Stimulated activated naive CD8-positive, alpha-beta T cell treated with anti-CD3 and anti-CD28 coated beads, Interleukin-15, Interleukin-2, amounts not matched to agents 100 U/mL and 50 U/mL, for 24 hours (primary cell): Measurements from ENCODE around the gene POU2F2.

Source experiments
- ATAC-seq: fragments of 150-1000 bp; cut with Tn5 transposase; one replicate; pipeline ENCODE4 v1.10.0; 2021
- DNase-seq: peaks from one replicate; pipeline ENCODE4 v3.0.0; 2021

Gene POU2F2

DNA sequence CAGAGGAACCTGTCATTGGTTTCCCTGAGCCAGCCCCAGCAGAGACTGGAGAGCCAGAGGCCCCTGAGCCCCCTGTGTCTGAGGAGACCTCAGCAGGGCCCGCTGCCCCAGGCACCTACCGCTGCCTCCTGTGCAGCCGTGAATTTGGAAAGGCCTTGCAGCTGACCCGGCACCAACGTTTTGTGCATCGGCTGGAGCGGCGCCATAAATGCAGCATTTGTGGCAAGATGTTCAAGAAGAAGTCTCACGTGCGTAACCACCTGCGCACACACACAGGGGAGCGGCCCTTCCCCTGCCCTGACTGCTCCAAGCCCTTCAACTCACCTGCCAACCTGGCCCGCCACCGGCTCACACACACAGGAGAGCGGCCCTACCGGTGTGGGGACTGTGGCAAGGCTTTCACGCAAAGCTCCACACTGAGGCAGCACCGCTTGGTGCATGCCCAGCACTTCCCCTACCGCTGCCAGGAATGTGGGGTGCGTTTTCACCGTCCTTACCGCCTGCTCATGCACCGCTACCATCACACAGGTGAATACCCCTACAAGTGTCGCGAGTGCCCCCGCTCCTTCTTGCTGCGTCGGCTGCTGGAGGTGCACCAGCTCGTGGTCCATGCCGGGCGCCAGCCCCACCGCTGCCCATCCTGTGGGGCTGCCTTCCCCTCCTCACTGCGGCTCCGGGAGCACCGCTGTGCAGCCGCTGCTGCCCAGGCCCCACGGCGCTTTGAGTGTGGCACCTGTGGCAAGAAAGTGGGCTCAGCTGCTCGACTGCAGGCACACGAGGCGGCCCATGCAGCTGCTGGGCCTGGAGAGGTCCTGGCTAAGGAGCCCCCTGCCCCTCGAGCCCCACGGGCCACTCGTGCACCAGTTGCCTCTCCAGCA is 52.1 kb downstream of the POU2F2 start:
- no peak for ATAC-seq
- DNase-seq = no peak

DNA sequence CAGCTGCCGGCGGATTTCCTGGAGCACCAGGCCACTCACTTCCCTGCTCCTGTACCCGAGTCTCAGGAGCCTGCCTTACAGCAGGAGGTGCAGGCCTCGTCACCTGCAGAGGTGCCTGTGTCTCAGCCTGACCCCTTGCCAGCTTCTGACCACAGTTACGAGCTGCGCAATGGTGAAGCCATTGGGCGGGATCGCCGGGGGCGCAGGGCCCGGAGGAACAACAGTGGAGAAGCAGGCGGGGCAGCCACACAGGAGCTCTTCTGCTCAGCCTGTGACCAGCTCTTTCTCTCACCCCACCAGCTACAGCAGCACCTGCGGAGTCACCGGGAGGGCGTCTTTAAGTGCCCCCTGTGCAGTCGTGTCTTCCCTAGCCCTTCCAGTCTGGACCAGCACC is 53.0 kb downstream of the POU2F2 start:
- ATAC-seq (no peak), DNase-seq (no peak)

DNA sequence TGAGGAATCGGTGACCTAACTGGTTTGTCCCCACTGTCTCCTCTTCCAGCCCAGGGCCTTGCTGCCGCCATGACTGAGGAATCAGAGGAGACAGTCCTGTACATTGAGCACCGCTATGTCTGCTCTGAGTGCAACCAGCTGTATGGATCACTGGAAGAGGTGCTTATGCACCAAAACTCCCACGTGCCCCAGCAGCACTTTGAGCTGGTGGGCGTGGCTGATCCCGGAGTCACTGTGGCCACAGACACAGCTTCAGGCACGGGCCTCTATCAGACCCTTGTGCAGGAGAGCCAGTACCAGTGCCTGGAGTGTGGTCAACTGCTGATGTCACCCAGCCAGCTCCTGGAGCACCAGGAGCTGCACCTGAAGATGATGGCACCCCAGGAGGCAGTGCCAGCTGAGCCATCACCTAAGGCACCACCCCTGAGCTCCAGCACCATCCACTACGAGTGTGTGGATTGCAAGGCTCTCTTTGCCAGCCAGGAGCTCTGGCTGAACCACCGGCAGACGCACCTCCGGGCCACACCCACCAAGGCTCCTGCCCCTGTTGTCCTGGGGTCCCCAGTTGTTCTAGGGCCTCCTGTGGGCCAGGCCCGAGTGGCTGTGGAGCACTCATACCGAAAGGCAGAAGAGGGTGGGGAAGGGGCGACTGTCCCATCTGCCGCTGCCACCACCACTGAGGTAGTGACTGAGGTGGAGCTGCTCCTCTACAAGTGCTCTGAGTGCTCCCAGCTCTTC is 53.5 kb downstream of the POU2F2 start:
- ATAC-seq (no peak), DNase-seq (no peak)

DNA sequence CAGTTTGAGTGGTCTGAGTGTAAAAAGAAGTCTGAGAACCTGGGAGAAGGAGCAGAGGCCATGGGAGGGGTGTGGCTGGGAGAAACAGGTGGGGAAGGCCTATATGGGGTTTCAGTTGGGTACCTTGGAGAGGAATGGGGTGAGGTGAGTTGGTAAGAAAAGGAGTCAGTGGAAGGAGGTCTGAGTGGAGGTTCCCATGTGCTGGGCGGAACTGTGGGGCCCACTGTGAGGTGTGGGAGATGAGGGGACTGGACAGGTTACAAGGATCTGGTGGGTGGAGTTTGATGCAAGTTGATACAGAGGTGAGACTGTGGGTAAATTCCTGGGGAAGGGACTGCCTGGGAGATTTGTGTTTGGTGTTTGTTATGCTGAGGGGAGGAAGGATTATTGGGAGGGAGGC is 54.2 kb downstream of the POU2F2 start:
- ATAC-seq = no peak
- no peak for DNase-seq

DNA sequence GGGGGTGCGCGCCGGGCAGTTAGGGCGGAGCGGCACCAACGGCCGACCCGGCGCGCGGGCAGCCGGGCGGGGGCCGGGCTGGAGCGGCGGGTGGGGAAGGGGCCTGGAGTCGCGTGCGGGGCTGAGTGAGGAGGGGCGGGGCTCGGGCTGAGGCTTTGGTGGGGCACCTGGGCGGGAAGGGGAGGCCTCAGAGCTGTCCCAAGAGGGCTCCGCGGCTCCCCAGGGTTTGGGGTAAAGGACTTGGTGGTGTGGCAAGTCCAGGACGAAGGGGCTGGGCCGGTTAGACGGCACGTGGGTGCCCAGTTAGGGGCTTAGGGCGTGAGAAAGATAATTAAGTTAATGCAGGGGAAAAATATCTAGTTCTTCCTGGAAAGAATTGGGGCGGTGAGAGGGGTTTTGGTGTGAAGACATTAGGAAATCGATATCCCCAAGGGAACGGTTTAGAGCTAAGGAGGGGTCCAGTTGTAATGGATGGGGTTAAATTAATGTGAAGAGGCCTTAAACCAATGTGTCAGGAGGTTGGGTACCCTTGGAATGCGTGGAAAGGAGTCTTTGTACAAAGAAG is 55.8 kb downstream of the POU2F2 start:
- no peak for ATAC-seq

DNA sequence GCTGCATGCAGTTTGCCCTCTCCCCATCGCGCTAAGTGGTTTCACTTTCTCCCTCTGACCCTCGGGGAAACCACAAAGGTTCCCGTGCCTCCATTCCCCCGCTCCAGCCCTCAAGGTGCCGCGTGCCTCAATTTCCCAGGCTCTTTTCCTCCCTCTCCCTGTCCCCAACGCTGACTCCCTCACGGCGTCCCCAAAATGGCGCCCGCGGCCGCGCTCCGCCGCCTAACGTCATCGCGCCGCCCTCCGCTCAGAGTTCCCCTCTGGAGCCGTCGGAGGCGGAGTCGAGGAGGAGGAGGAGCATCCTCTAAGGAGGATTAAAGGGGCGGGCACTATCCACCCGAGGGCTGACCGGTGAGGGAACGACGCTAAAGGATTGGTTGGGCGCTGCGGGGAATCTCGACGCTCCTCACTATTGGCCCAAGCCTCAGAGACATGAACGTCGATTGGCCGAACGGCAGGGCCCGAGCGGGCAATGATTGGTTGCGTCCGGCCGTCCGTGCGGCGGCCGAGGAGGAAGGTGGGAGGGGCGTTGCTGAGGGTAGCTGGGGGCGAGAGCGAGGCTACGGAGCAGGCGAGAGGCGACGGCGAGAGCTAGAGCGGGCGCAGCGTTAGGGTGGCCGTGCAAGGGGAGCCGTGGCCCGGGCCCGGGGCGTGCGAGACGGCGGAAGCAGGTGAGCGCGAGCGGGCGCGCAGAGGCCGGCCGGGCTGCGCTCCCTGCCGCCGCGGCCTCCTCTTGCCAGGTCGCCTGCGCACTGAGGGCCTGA is 56.4 kb downstream of the POU2F2 start, which contains the start of gene ZNF574:
Gene ZNF574 (plus strand): TSS at position 551 of the 764 bp plus-strand sequence. CDS start 2,441 bp downstream, outside the sequence.
- ATAC-seq (peak; percentile 98), DNase-seq (peak; percentile 98)

More for the DNA sequence above, 55.8 kb downstream of the POU2F2 start:
- peak; percentile 56 for DNase-seq

DNA sequence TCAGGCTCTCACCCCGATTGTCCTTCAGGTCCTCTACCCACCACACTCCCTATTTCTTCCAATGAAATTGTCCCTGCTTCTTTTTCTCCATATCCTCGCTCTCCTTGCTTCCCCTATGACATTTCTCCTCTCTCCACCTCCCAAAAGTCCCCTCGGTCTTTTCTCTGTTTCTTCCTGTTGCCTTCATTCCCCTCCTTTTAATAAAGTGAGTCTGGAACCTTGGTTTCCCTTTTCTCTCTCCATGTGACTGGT is 57.0 kb downstream of the POU2F2 start:
- no peak for DNase-seq

DNA sequence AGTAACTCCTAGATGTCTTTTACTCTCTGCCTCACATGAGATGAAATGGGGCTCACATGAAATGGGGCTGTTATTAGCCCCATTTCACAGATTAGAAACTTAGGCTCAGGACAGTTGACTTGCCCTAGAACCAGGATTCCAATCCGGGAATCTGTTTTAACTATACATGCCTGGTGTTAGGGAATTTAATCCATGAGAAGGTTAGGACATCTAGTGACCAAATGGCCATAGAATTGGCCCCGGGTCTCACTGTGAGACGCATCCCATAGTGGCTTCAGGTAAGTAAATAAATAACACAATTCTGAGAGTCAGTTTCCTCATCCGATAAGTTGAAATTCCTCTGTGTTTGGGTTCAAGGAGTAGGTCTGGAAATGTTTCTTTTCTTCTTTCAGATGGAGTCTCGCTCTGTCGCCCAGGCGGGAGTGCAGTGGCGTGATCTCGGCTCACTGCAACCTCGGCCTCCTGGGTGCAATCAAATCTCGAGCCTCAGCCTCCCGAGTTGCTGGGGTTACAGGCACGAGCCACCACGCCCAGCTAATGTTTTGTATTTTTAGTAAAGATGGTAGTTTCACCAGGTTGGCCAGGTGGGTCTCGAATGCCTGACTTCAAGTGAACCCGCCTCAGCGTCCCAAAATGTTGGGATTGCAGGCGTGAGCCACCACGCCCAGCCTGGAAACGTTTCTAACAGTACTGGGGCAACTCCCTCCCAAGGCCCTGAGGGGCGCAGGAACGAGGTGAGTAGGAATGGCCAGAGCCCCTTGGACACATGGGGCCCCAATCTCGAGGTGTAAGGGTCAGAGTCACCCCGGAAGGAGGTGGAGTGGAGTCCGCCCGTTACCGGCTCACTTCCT is 57.5 kb downstream of the POU2F2 start:
- DNase-seq (peak; percentile 39), ATAC-seq (no peak)

More for the DNA sequence above, 57.0 kb downstream of the POU2F2 start:
- no peak for ATAC-seq

DNA sequence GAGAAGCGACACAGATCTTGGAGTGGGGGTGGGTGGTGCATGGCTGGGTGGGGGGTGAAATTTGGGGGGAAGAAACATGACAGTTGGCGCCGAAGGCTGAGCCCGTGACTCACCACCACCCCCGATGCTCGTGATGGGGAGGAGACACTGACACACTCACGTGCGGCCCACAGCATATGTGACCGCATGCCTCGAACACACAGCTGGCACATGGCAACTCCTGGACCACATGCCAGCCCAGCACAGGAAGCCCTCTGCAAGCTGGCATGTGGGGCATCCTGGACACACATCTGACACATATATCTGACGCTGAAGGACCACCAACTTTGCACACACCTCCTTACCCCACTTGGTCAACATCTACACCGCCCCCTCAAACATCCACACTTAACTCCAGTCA is 61.0 kb downstream of the POU2F2 start:
- ATAC-seq = no peak

DNA sequence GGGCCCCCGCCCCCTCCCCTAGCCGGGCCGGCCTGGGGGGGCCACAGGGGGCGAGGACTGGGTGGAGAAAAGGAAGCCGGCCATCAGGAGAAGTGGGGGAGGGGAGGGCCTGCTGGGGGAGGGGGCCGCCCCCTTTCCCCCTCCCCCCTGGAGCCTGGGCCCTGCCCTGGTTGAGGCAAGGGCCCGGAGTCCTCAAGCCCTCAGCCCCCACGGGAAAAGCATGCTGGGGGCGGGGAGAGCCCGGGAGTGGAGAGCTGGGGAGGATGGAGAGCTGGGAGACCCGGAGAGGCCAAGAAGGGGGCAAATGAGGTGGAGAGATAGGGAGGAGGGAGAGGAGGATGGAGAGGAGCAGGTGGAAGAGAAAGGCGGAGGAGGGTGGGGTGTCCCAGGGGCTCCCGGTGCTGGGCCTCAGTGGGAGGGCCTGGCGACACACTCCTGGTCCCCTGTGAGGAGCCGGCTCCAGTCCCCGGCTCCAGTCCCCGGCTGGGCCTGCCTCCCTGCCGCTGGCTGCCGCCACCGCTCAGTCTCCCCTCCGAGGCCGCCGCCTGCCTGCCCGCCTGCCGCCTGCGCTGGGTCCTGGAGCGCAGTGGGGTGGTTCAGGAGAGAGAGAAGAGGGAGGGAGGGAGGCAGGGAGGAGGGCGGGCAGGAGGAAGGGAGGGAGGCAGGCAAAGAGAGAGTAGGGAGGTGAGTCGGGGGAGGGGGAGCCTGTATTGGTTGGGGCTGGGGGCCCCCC is 62.5 kb downstream of the POU2F2 start, which contains the start of gene GRIK5:
Gene GRIK5 (minus strand): TSS at position 588 of the 733 bp plus-strand sequence. CDS start 4,436 bp downstream, outside the sequence.
- DNase-seq = no peak
- no peak for ATAC-seq

More for the DNA sequence above, 61.0 kb downstream of the POU2F2 start:
- DNase-seq = no peak

DNA sequence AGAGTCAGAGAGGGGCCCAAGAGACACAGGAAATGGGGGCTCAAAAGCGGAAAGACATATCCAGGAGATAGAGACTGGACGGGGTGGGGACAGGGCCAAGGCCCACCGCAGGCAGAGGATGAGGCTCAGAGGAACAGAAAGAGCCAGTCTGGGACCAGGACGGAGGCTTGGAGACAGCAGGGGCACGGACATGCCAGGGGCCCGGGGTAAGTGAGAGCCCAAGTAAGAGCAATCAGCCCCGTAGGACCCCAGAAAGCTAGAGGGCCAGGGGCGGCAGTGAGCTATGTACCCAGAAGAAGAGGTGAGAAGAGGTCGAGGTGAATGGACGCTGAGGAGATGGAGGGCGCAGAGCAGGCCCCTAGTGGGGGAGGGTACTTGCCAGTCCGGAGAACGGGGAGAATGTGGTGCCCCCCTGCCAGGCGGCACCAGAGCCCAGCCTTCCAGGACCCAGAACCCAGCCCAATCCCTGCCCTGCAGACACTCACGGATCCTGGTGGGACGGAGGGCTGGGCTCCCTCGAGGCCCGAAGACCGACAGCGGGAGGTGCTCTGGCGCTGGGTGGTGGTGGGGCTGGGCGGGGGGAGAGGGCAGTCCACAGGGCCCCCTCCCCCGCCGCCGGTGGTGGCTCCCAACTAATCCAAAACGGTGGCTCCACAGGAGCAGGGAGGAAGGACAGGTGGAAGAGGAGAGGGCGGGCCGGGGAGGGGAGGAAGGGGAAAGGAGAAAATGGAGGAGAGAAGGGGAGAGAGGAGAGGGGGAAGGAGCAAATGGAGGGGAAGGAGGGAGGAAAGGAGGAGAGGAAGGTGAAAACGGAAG is 63.3 kb downstream of the POU2F2 start:
- DNase-seq (no peak), ATAC-seq (no peak)

DNA sequence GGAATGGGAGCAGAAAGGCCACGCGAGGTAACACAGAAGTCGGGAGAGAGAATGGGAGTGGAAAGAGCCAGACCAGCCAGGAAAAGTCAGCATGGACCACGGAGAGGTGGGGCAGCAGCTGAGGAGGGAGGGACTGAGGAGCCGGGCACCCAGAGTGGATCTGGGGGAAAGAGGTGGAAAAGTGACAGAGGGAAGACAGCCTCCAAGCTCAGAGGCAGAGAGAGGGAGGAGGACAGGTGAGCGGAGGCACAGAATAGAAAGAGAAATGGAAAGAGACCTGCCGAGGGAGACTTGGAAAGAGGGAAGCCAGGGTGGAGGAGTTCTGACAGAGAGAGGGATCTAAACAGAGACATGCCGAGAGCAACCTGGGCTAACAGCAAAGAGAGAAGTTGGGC is 63.9 kb downstream of the POU2F2 start:
- ATAC-seq (no peak), DNase-seq (no peak)

DNA sequence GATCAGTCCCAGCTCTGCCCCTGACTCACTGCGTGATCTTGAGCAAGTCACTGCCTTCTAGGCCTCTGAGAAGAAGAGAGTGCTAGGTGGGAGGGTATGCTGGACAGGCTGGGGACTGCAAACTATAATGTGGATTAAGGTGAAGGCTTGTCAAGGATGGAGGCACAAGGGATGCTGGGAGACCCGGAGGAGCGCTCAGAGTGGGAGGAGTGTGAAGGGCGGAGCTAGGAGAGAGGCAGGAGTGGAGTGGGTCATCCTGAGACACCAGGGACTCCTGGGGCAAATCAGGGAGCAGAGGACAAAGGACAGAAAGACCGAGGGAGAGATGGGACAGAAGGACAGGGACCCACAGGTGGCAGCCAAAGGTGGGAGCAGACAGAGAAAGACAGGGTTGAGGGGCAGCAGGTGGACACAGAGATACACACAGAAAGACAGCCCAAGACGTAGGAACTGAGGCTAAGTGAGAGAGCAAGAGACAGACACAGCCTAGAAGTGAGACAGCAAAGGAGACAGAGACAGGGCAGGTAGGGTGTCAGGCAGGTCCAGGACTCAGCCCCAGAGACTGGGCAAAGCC is 64.8 kb downstream of the POU2F2 start:
- no peak for ATAC-seq
- DNase-seq = no peak

DNA sequence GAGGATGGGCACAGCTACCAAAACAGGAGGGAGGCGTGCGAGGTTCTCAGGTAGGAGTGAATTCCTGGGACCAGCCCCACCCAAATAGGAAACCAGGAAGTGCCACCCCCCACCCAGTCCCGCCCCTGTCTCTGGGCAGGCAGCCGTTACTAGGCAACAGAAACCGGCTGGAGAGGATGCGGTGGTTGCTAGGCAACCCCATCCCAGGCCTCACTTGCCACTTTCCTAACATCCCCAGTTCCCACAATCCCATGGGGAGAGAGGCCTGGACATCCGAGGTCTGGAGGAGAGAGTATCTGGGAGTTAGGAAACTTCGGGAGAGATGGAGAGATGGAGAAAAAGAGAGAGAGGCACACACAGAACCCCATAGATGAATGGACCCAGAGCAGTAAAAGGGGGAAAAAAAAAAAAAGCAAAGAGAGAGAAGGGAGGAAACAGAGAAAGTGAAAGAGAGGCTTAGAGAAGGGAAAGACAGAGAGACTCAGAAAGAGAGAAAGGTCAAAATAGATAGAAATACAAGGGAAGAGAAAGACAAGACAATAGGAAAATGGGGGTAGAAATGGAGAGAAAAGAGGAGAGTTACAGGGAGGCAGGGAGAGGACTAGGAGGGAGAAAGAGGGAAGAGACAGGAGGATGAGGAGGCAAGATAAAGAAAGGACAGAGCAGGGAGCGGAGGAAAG is 66.0 kb downstream of the POU2F2 start:
- DNase-seq = no peak
- no peak for ATAC-seq

DNA sequence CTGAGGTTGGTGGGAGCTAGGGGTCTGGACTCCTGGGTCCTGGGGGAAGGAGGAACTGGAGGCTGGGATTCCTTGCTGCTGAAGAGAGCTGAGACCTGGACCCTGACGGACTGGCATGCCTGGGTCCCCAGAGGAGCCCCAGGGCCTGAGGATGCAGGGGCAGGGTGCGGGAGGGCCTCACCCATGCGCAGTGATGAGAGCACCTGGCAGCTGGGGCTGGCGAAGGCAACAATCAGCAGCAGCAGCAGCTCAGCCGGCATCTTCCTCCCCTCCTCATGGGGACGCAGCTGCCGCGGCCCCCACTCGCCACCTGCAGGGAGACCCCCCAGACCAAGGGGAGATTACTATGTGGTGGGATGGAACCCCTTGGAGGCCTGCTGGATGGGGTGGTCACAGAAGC is 66.7 kb downstream of the POU2F2 start:
- DNase-seq = no peak
- ATAC-seq = no peak

DNA sequence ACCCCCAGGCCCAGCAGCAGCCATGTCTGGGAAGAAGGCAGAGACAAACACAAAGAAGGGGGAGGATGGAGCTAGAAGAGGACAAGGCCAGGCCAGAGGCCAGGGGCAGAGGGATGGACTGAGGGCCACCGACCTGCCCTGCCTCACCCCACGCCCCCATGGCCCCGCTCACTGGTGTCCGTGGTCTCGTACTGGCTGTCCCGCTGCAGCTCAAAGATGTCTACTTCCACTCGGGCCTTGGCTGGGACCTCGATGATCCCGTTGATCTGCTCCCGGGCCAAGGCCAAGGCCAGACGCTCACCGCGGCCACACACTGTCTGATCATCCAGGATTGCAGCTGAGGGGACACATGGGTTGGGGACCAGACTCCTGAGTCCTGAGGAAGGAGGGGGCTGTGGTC is 67.2 kb downstream of the POU2F2 start:
- DNase-seq (no peak), ATAC-seq (no peak)

DNA sequence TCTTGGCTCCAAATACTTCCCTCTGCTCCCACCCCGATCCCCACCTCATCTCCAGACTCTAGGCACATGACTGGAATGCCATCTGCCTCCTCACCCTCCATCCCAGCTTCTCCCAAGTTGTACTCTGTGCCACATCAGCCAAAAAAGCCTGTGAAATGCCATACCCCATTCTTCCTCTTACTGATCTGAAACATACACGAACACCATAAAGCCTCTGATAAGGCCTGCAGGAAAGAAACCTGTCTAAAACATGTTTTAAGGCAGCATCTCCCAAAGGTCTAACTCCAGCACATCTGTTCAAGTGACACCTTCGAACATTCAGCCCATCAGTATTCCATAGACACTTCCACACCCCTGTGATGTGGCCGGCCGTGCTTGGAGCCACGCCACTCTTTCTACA is 67.8 kb downstream of the POU2F2 start:
- ATAC-seq (no peak), DNase-seq (no peak)

DNA sequence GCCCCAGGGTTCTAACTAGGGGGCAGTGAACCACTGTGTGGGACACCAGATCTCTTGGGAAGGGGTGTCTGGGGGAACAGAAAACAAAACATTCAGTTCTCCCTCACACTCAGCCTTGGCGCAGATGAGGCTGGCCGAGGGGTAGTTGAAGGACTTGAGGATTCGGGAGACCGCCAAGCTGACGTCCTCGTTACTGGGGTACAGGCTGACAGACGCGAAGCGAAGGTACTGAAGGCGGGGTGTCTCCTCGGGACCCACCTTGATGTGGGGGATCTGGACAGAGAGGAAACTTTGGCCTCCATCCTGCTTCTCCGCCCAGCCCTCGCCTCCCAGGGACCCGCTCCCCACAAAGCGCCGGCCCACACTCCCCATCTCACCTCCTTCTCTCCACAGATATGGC is 69.9 kb downstream of the POU2F2 start:
- no peak for ATAC-seq

DNA sequence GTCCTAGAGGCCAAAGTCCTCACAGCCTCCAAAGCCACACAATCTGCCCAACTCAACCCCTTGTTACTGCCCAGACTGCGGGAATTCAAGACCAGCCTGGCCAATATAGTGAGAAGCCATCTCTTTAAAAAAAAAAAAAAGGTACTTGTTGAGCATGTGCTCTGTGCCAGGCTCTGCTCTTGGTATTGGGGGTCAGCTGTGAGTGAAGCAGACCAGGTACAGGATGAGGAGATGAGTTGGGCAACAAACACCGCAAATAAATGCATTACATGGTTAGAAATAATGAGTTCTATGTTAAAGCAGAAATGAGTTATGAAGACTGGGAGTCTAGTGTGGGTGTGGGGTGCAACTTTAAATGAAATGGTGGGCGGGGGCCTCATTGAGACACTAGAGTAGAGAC is 72.1 kb downstream of the POU2F2 start:
- DNase-seq (no peak), ATAC-seq (no peak)

More for the DNA sequence above, 69.9 kb downstream of the POU2F2 start:
- no peak for DNase-seq
